CD4-positive, alpha-beta T cell treated with Interleukin-17A for 1 hour (primary cell): Measurements from ENCODE around the gene CPM.

Experiments used
- DNase-seq: peaks from one replicate; pipeline ENCODE4 v3.0.0-alpha.2; 2020

CPM gene

DNA sequence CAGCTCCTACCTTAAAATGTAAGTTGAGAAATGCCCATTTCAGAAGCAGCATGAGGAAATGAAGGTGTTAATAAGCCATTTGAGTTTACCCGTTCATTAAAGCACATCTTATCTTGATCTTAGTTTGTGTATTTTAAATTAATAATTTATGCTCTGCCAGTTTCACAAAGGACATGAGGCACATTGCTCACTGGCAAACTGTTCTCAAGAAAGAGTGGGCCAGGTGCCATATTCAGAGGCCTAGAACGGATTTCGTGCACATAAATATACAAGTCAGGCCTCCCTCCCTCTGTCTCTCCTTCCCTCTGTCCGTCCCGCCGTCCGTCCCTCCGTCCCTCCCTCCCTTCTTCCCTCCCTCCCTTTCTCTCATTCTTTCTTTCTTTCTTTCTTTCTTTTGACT is 29.5 kb downstream of the CPM start:
- DNase-seq = no peak

DNA sequence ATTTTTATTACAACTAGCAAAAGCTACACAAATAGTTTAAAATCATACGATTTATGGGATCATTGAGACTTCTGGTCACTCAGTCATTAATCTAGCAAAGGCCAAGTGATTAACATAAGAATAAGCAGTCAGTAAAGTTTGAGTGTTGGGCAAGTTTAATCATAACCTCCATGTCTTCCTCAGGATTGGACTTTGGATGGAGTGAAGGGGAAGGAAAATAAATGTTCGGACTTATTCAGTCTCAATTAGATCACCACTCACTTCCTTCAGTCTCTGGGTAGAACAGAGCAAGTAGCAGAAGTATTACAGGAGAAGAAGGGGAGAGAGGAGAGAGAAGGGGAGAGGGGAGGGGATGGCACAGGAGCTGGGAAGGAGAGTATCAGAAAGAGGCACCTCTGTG is 31.4 kb downstream of the CPM start:
- DNase-seq = no peak

DNA sequence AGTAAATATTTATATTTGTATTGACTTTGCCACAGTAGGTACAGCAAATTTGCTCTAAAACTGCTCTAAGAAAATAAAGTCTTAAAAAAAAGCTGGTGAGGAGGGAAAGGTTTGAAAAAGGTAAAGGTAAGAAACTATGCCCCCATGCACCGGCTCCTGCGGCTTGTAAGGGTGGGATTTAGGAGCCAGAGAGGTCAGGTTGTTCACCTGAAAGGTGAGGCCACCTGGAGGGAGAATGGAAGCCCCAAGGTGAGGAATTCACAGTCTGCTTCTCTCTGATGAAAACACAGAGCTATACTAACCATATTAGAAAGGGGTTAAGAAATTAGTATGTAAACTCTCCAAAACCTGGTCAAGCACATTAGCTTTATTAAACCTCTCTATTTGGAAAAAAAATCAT is 31.8 kb downstream of the CPM start:
- no peak for DNase-seq

DNA sequence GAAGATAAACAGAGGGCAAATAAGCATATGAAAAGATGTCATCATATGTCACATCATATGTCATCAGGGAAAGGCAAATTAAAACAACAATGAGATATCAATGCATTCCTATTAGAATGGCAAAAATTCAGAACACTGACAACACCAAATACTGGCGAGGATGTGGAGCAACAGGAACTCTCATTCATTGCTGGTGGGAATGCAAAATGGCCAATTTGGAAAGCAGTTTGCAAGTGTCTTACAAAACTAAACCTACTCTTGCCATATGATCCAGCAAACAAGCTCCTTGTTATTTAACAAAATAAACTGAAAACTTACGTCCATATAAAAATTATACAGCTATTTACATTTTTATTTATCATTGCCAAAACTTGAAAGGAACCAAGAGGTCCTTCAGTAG is 32.7 kb downstream of the CPM start:
- no peak for DNase-seq

DNA sequence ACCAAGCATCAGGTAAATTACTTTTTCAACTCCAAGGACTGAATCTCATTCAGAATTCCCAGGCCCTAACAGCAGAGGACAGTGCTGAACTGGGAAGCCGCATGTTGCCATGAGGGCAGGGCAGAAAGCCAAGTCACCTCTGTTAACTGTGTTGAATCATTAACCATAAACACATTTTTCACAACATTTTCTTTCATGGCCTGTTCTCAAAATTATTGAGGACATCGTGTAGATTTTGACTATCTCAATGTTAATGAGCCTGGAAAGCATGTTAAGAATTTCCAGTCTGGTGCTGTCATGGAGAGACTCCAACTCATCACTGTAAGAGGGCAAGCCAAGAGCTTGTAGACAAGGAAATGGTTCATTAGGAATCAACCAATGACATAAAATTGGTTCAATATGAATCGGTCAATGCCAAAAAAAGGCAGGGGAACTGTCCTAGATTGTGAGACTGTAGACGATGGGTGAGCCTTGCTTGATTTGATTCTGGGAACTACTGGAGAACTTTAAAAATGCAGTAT is 33.7 kb downstream of the CPM start:
- no peak for DNase-seq

DNA sequence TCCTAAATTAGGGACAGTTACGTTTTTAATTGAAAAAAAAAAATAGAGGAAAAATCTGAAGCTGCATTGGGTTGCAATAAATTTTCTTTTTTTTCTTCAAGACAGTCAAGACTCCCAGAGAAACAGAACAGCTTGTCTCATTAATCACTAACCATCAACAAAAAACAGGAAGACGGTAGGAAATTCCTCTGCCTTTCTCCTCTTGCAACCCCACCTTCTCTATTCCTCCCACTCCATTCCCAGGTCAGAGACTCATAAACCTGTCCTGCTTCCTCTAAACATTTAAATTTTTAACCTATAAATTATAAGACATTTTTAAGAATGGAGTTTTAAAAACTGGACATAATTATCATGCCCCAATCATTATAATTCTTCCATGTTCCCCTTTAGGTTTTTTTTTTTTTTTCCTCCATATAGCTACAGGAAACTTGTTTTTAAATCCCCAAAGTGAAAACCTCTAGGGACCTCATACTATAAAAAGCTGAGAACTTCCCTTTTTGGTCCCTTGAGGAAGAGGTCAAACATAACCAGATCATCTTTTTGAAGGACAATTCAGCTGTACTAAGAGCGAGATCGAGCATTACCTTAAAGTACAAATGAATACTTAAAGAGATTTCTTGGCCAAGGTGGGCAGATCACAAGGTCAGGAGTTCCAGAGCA is 36.0 kb downstream of the CPM start:
- no peak for DNase-seq

DNA sequence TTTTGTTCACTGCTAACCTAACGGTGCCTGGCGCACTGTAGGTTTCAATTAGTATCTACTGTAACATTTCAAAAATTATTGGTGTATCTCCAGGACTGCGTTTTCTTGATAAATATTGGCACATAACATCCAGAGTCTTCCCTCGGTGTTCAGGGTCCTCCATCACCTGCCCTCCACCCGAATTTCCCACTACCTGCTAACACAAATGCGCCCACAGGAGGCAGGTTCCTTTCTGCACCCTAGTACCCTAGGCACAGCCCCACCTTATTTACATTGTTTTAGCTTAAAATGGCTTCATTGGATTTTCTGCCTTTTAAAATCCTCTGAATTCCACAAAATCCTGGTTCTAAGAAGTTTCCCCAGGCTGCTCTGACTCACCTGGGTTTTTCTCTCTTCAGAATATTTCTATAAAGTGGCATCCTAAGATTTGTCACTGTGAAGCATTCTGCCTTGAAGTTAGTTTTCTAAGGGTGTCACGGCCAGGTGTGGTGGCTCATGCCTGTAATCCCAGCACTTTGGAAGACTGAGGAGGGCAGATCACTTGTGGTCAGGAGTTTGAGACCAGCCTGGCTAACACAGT is 38.6 kb downstream of the CPM start:
- no peak for DNase-seq

DNA sequence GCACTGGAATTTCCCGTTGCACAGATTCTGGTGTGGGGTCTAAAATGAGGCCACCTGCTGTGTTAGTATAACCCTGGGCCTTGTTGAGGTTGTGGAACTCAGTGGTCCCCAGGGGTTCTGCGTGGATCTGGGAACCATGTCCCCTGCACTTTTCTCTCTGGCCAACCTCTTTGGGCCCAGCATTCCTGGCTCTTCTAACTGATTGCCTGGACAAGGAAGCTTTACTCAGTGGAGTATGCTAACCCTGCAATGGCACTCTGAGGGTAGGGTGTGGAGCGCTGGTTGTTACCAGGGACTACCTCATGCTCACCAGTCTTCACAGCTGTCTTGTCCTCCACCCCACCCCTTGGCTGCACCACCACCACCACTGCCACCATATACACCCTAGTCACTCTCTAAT is 39.2 kb downstream of the CPM start:
- no peak for DNase-seq

DNA sequence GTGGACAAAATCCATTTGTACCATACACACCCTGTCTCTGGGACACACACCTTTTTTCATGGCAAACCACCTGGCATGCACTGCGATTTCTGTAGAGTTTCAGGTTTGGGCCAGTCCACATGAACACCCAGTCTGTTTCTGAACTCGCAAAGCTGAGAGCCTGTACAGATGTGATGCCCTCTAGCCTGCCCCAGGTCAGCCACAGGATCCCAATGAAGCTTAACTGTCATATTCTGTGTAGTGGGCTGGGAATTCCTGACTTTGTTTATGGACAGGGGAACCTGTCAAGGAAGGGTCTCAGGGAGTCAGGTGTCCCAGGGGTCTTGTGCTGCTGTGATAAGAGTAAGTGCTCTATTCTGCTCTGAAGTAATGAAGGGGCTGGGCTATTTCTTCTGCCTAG is 39.8 kb downstream of the CPM start:
- DNase-seq = no peak

DNA sequence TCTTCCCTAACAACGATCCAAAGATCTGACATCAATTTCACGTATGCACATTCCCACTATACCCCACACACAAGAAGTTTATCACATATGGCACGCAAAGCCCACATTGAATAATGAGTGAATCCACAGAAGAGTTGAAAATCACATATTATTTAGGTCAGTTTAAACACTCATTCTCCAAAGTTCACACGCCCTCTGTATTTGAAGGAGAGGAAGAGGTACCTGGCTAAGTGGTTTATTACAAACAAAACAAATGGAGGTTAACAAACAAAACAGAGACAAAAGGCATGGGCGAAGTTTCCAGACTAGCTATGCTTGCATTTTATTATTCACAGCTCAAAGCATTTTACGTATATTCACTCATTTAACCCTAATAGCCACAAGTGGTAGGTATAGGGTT is 41.8 kb downstream of the CPM start:
- DNase-seq = no peak

DNA sequence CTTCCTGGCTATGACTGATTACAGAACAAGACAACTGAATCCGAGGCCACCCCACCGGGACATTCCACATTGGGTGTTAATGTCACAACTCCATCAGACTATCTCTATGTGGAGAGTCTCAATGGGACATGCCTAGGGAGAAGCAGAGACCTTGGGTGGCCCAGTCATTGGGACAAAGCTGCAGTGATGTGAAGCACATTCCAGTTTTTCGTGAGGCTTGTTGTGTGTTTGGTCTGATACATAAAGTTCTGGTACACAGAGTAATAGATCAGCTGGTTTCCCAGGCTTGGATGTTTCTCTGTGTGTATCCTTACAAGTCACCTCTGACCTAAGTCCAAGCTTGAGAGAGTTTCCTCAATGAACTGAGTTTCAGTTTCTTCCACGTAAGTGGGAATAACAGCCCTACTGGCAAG is 42.3 kb downstream of the CPM start:
- no peak for DNase-seq

DNA sequence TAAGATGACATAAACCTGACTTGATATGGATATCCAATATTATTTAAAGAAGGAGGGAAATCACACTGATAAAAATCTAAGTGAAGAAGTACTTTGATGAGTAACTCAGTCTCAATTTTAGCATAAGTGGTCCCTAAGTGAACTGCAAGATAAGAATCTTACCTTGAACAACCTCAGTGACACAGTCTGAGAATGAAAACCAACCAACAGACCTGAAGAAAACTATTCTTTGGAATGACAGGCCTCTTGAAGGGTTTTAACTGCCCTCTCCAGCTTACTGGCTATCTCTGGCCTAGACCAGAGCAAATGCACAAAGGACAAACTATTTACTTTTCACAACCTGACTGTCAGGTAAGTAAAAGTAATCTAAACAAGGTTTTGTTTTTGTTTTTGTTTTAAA is 44.7 kb downstream of the CPM start:
- DNase-seq = no peak

DNA sequence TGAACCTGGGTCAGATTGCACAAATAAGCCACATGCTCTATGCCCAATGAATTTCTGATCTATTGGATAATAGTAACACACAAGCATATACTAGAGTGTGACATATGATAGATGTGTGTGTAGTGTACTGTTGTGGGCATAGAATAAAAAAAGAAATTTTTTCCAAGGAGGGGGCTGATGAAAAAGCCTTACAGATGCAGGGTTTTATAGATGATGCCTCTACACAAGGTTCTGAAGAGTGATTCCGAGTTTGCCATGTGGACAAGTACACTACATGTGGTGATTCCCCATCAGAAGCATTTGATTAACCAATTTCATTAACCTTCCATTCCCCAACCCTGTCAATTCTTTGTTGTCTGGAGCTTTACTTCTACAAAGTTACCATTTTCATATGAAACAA is 45.3 kb downstream of the CPM start:
- DNase-seq = no peak

DNA sequence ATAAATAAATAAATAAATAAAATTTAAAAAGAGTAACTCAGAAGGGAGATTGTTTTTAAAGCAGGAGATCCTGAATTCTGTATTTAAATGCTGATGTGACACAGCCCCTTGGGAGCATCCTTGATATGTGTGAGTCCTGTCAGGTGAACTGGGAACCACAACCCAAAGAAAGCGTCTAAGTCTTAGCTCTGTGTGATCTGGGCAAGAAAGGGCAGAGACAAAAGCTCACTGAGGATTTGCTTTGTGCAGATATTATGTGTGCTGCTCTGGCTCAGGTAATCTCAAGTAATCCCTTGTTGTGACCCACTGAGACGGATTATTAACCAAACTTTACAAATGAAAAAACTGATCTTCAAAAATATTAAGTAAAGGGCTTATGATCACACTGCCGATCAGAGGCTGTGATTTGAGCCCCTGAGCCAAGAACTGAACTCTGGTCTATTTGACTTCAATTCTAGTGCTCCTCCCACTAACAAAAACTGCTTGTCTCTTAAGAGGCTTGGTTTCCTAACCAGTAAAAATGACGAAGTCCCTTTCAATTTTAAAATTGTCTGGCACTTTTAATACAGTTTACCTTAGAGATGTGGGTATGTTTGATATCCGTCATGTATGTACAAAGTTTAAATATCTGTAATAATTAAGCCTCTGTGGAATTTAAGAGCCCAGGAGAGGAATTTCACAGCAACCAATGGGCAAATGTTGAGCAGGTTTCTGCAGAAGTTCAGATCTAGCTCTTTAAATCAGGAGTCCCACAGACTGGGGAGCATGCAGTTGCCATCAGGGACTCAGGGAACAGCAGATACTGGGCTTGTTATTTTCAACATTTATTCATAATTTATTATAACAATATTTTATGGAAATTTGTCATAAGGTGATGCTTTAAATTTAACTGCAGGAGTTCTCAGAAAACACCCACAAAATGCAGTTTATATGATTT is 46.1 kb downstream of the CPM start:
- DNase-seq = no peak

DNA sequence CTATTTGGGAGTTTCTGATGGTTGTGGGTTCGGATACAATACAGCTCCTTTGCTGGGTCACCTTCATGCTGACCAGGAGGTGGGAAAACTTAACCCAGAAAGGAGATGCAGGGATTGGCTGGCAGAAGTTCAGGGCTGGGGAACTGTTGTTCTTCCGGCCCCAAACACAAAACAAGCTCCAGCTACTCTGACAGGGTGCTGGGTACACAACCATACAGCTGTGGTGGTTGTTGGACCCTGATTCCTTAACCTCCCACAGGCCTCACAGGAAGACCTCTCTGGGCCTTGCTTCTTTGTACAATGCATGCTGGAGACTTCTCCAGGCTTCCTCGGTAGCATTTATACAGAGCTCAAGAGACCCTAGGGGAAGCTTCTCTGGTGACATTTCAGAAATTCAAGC is 47.6 kb downstream of the CPM start:
- no peak for DNase-seq

DNA sequence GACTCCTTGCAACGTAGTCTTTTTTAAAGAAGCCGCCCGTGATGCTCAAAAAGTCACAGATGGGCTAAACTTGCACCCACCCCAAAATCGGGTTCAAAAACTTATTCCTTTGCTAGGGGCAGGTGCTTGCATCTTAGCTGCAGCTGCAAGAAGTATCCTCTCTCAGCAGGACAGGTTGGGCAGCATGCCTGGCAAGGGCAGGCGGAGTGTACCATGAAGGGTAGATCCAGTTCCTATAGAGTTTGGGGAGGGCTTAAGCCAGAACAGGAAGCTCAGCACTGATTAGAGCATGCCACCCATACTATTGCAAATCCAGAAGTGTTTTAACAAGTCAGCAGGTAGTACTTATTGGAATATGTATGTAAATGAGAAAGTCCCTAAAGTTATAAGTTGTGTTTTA is 48.7 kb downstream of the CPM start:
- no peak for DNase-seq

DNA sequence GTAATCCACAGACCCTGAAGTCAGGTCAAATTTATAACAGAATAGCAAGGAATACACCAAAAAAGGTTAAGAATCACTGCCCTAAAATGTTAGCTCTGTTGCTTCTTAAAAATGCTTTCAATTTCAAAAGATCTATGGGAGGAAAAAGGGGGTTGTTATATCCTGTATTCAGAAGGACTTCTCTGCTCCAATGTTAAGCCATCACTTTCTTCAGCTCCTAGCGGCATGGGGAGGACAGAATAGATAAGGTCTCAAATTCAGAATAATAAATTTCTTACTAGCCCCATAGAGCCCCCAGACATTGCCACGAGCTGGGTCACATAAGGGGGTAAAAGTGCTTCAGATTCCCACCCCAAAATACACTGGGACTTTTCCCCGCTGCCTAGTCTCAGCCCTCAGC is 49.8 kb downstream of the CPM start:
- no peak for DNase-seq

DNA sequence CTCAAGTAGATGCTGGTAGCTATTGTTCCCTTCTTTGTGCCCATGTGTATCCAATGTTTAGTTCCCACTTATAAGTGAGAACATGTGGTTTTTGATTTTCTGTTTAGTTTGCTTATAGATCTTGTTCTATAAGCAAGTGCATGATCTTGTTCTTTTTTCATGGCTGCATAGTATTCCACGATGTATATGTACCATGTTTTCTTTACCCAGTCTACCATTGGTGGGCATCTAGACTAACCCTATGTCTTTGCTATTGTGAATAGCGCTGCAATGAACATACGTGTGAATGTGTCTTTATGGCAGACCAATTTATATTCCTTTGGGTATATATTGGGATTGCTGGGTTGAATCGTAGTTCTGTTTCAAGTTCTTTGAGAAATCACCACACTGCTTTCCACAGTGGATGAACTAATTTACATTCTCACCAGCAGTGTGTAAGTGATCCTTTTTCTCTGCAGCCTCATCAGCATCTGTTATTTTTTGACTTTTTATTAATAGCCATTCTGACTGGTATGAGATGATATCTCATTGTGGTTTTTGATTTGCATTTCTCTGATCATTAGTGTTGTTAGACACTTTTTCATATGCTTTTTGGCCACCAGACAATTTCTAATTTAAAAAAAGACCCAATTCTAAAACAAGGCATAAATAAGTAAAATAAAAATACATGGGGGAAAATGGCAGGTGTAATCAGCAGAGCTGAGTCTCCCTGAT is 50.6 kb downstream of the CPM start:
- no peak for DNase-seq

DNA sequence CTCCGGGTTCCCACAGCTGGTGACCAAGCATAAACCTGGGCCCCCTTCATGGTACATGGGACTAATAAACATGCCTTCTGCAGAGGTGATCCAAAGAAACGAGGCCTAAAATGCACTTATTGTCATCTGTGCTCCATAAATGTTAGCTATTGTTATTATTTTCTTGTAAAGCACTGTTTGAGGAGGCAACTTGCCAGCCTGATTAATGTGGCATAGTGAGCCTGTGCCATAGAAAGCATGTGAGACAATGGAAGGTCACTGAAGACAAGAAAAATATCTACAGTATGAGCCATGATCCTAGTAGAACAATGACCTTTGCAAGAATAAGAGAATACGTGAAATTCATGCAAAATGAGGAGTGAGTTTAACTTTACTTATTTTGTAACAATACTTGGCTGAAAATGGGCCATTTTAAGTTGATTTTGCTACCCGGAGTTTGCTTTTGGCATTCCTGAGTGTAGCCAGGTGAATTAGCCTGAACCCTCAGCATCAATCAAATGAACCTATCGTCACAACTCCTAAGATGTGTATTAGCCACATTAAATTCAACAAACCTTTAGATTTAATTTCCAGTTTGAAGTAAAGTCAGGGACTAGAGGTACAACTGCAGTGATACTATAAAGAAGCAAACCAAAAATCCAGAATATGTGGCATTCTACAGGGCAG is 52.2 kb downstream of the CPM start:
- no peak for DNase-seq

DNA sequence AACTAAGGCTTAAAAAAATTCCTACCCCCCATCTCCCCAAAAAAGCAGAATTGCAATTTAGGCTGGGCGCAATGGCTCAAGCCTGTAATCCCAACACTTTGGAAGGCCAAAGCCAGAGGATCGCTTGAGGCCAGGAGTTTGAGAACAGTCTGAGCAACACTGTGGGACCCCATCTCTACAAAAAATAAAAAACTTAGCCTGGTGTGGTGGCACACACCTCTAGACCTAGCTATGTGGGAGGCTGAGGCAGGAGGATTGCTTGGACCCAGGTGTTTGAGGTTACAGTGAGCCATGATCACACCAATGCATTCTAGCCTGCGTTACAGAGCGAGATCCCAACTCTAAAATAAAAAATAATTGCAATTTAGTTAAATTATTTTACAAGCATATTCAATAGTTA is 54.1 kb downstream of the CPM start:
- no peak for DNase-seq

DNA sequence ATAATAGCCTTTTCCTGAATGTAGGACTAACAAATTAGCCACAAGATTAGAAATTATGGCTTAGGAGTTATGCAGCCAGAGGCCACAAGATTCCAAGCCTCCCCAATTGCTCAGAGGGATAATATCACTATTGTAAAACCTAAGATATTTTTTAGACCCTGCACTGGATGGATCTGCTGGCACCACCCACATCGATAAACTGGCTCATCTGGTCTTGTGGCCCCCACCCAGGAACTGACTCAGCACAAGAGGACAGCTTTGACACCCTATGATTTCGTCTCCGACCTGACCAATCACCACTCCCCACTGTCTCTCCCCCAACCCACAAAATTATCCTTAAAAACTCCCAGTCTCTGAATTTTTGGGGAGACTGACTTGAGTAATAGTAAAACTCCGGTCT is 54.7 kb downstream of the CPM start:
- no peak for DNase-seq

DNA sequence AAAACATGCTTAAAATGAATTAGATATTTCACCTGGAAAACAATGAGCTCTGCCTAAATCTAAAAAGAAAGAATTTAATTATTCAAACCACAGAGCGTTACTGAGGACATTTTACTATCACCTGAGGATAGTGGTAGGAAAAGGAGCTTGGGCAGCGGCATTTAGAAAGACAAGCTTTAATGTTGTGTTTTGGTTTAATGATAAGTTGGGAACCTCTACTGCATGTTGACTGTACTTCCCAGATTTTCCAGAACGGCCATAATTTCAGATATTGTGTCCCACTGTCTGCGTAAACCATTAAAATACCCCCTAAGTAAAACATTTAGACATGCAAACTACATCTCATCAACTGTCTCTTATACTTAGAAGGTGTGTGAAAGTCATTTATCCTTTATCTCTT is 55.4 kb downstream of the CPM start:
- DNase-seq = no peak

DNA sequence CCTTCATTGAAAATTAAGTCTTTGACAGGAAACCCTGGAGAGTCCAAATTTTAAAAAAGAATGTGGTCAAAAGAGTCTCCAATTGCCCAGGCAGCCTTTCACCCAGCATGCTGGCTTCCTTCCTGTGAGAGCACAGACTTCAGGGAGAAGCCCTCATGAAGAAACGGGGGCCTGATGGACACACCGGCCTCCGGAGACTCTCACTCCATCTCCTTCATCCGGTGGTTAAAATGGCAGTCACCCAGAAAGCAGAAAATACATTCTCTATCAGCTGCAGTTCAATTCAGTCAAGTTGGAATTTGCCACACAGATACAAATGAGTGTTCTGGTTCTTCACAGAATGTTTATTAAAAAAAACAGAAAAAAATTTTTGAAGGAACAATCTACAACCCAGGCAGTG is 56.5 kb downstream of the CPM start:
- no peak for DNase-seq
